GM12878 (cell line): ENCODE results near the gene CNST. TPM values are rescaled to one million over a fixed set of nuclear protein-coding genes. Genes with fewer than 3 reads are reported as not detected.
A peak's percentile ranks its signal among the peaks of the same experiment; 100 is the strongest.

Source experiments
- BRCA1 ChIP-seq: IDR thresholded peaks from 2 replicates; pipeline ENCODE4 v1.6.1; 2011; ENCODE audit warnings: low read depth, low read length, improper control_type of control experiment
- CHD4 ChIP-seq: fragments of 200-600 bp; sonication (generic); IDR thresholded peaks from 2 replicates; pipeline ENCODE4 v1.6.1; 2016; ENCODE audit warnings: mild to moderate bottlenecking
- GATAD2B ChIP-seq: fragments of 450-650 bp; conservative IDR thresholded peaks from 2 replicates; pipeline ENCODE4 v1.6.1; 2017; ENCODE audit warnings: low read depth, mild to moderate bottlenecking, moderate library complexity
- HCFC1 ChIP-seq: fragments of 150-350 bp; IDR thresholded peaks from 2 replicates; pipeline ENCODE4 v1.6.1; 2014; ENCODE audit warnings: low read length
- MTA3 ChIP-seq: IDR thresholded peaks from 2 replicates; pipeline ENCODE4 v1.6.1; 2012; ENCODE audit warnings: low read length, inconsistent platforms, borderline replicate concordance
- MYC ChIP-seq: IDR thresholded peaks from 2 replicates; pipeline ENCODE4 v1.6.1; 2011; ENCODE audit warnings: mild to moderate bottlenecking, low read length, moderate library complexity, inconsistent platforms; ENCODE audit not compliant: insufficient read depth, insufficient replicate concordance, insufficient read length, severe bottlenecking
- POLR2AphosphoS2 ChIP-seq: IDR thresholded peaks from 2 replicates; pipeline ENCODE4 v1.6.1; 2011; ENCODE audit warnings: low read depth, mild to moderate bottlenecking, low read length, improper control_type of control experiment, moderate library complexity
- RUNX3 ChIP-seq: IDR thresholded peaks from 2 replicates; pipeline ENCODE4 v1.6.1; 2012; ENCODE audit warnings: low read length, inconsistent platforms
- TAF1 ChIP-seq: IDR thresholded peaks from 2 replicates; pipeline ENCODE4 v1.6.1; 2011; ENCODE audit warnings: mild to moderate bottlenecking, low read depth, low read length, borderline replicate concordance
- TARDBP ChIP-seq: IDR thresholded peaks from 2 replicates; pipeline ENCODE4 v1.6.1; 2016; ENCODE audit warnings: borderline replicate concordance
- ZNF274 ChIP-seq: IDR thresholded peaks from one replicate; pipeline ENCODE4 v1.8.0; 2011; ENCODE audit not compliant: insufficient read length, insufficient read depth
- polyA plus RNA-seq, 11 experiments: library from polyadenylated mRNA; depleted of rRNA in 4 of 11; unstranded in 6 of 11; stranded (reverse) in 5 of 11; fragments of >200 nt; fragmentation: Nextera tagmentation in 4 of 11; fragmentation: Illumina TruSeq in 1 of 11; extraction: Ambion mirVana in 4 of 11; extraction: Trizol in 1 of 11; gene quantifications; 1 replicate in 1 of 11; 2 replicates in 10 of 11; pipeline versions ENCODE4 v1.2.1 to v1.2.3, GENCODE V29; 2011 to 2016; ENCODE audit warnings: inconsistent platforms in 2 of 11, missing spikeins in 2 of 11, low read depth in 1 of 11
- total RNA-seq, 4 experiments: library from RNA; depleted of rRNA in 3 of 4; stranded (reverse); fragments of >200 nt in 3 of 4; fragmentation: Illumina TruSeq in 1 of 4; extraction: Trizol in 1 of 4; gene quantifications; 2 replicates each; pipeline versions ENCODE4 v1.2.1 to v1.2.3, GENCODE V29; 2013 to 2021
- TF ChIP-seq, protein P1 (sequence below): fragments of 450-650 bp; IDR thresholded peaks from 2 replicates; pipeline ENCODE4 v1.6.1; 2017; ENCODE audit warnings: low read depth, mild to moderate bottlenecking, moderate library complexity
- TF ChIP-seq, protein P2 (sequence below): IDR thresholded peaks from 2 replicates; pipeline ENCODE4 v1.6.1; 2012; ENCODE audit warnings: low read length, inconsistent platforms
- TF ChIP-seq, protein P3 (sequence below): IDR thresholded peaks from 2 replicates; pipeline ENCODE4 v1.6.1; 2012; ENCODE audit warnings: low read depth, low read length, improper control_type of control experiment
- TF ChIP-seq, protein P4 (sequence below): fragments of 450-650 bp; IDR thresholded peaks from 2 replicates; pipeline ENCODE4 v1.6.1; 2017; ENCODE audit warnings: mild to moderate bottlenecking, moderate library complexity
- TF ChIP-seq, protein P5 (sequence below): IDR thresholded peaks from 2 replicates; pipeline ENCODE4 v1.6.1; 2012; ENCODE audit warnings: mild to moderate bottlenecking, low read depth, low read length

CNST gene
- total and polyA plus RNA-seq, 10 of the 15 experiments (the other 5 are each of a cell fraction or from before 2014, with no cell fraction given): 4.8 to 16.2 (median 12.3) TPM

DNA sequence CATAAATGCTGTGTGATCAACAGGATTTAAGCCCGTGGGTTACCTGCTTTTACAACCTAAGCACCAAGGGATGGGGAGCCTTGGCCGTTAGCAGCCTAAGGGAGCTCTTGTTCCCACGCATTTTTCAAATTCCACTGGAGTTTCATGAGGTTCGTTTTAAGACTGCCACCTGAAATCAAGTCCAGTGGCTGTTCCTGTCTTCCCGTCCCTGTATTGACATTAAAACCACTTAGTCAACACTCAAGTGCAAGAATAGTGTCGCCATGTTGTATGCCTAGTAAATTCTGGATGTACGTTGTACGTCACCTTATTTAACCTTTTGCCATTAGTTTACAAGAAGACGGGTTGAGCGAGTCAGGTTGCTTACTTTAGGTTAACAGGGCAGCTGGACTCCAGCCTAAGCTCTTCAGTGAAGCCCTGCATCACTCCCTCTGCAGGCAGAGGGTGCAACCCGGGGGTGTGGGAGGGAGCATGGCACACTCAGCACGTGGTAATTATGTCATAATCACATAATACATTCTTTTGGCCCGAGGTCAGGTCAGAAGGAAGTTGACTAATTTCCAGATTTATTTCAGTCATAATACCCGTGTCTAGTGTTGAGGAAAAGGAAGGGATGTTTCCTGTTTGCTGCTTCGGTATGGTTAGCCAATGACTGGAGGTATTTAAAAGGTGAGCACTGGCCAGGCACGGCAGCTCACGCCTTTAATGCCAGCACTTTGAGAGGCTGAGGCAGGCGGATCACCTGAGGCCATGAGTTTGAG is 42.5 kb downstream of the CNST start (continued):
- TF ChIP-seq, protein P1, sequence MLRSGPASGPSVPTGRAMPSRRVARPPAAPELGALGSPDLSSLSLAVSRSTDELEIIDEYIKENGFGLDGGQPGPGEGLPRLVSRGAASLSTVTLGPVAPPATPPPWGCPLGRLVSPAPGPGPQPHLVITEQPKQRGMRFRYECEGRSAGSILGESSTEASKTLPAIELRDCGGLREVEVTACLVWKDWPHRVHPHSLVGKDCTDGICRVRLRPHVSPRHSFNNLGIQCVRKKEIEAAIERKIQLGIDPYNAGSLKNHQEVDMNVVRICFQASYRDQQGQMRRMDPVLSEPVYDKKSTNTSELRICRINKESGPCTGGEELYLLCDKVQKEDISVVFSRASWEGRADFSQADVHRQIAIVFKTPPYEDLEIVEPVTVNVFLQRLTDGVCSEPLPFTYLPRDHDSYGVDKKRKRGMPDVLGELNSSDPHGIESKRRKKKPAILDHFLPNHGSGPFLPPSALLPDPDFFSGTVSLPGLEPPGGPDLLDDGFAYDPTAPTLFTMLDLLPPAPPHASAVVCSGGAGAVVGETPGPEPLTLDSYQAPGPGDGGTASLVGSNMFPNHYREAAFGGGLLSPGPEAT: no peak
- TF ChIP-seq HCFC1 (no peak), GATAD2B (no peak), MYC (no peak), MTA3 (no peak), POLR2AphosphoS2 (no peak), TAF1 (no peak), TARDBP (no peak), RUNX3 (peak; percentile 49), ZNF274 (no peak), BRCA1 (no peak), CHD4 (no peak)
- TF ChIP-seq, protein P2, sequence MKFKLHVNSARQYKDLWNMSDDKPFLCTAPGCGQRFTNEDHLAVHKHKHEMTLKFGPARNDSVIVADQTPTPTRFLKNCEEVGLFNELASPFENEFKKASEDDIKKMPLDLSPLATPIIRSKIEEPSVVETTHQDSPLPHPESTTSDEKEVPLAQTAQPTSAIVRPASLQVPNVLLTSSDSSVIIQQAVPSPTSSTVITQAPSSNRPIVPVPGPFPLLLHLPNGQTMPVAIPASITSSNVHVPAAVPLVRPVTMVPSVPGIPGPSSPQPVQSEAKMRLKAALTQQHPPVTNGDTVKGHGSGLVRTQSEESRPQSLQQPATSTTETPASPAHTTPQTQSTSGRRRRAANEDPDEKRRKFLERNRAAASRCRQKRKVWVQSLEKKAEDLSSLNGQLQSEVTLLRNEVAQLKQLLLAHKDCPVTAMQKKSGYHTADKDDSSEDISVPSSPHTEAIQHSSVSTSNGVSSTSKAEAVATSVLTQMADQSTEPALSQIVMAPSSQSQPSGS: peak; percentile 48; the same call in 1 of the 2 replicates
- TF ChIP-seq, protein P3, sequence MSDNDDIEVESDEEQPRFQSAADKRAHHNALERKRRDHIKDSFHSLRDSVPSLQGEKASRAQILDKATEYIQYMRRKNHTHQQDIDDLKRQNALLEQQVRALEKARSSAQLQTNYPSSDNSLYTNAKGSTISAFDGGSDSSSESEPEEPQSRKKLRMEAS: no peak
- TF ChIP-seq, protein P4, sequence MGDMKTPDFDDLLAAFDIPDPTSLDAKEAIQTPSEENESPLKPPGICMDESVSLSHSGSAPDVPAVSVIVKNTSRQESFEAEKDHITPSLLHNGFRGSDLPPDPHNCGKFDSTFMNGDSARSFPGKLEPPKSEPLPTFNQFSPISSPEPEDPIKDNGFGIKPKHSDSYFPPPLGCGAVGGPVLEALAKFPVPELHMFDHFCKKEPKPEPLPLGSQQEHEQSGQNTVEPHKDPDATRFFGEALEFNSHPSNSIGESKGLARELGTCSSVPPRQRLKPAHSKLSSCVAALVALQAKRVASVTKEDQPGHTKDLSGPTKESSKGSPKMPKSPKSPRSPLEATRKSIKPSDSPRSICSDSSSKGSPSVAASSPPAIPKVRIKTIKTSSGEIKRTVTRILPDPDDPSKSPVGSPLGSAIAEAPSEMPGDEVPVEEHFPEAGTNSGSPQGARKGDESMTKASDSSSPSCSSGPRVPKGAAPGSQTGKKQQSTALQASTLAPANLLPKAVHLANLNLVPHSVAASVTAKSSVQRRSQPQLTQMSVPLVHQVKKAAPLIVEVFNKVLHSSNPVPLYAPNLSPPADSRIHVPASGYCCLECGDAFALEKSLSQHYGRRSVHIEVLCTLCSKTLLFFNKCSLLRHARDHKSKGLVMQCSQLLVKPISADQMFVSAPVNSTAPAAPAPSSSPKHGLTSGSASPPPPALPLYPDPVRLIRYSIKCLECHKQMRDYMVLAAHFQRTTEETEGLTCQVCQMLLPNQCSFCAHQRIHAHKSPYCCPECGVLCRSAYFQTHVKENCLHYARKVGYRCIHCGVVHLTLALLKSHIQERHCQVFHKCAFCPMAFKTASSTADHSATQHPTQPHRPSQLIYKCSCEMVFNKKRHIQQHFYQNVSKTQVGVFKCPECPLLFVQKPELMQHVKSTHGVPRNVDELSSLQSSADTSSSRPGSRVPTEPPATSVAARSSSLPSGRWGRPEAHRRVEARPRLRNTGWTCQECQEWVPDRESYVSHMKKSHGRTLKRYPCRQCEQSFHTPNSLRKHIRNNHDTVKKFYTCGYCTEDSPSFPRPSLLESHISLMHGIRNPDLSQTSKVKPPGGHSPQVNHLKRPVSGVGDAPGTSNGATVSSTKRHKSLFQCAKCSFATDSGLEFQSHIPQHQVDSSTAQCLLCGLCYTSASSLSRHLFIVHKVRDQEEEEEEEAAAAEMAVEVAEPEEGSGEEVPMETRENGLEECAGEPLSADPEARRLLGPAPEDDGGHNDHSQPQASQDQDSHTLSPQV: no peak
- TF ChIP-seq, protein P5, sequence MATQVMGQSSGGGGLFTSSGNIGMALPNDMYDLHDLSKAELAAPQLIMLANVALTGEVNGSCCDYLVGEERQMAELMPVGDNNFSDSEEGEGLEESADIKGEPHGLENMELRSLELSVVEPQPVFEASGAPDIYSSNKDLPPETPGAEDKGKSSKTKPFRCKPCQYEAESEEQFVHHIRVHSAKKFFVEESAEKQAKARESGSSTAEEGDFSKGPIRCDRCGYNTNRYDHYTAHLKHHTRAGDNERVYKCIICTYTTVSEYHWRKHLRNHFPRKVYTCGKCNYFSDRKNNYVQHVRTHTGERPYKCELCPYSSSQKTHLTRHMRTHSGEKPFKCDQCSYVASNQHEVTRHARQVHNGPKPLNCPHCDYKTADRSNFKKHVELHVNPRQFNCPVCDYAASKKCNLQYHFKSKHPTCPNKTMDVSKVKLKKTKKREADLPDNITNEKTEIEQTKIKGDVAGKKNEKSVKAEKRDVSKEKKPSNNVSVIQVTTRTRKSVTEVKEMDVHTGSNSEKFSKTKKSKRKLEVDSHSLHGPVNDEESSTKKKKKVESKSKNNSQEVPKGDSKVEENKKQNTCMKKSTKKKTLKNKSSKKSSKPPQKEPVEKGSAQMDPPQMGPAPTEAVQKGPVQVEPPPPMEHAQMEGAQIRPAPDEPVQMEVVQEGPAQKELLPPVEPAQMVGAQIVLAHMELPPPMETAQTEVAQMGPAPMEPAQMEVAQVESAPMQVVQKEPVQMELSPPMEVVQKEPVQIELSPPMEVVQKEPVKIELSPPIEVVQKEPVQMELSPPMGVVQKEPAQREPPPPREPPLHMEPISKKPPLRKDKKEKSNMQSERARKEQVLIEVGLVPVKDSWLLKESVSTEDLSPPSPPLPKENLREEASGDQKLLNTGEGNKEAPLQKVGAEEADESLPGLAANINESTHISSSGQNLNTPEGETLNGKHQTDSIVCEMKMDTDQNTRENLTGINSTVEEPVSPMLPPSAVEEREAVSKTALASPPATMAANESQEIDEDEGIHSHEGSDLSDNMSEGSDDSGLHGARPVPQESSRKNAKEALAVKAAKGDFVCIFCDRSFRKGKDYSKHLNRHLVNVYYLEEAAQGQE: no peak
- TF ChIP-seq, all 136 proteins: peak for 11
